Neutrophil (primary cell): ENCODE results near the gene TMSB10.

Source experiments
- H3K27ac ChIP-seq: fragments of 200-600 bp; sonication (generic); 2 replicates; pipeline ENCODE4 v1.5.1; 2016; ENCODE audit warnings: mild to moderate bottlenecking, moderate library complexity
- H3K27me3 ChIP-seq: fragments of 200-600 bp; sonication (generic); 2 replicates; pipeline ENCODE4 v1.6.0; 2016; ENCODE audit warnings: mild to moderate bottlenecking
- H3K36me3 ChIP-seq: fragments of 200-600 bp; sonication (generic); 2 replicates; pipeline ENCODE4 v1.5.1; 2017
- H3K4me1 ChIP-seq, 2 experiments: fragments of 200-600 bp in 1 of 2; sonication (generic) in 1 of 2; 1 replicate in 1 of 2; 2 replicates in 1 of 2; pipeline versions ENCODE4 v1.5.1 to v1.6.1; 2013 to 2016; ENCODE audit warnings: low read depth in 1 of 2, low read length in 1 of 2, mild to moderate bottlenecking in 1 of 2, moderate library complexity in 1 of 2; ENCODE audit not compliant: control insufficient read depth in 1 of 2, insufficient read depth in 1 of 2
- H3K4me3 ChIP-seq, 2 experiments: fragments of 200-600 bp in 1 of 2; sonication (generic) in 1 of 2; 1 replicate in 1 of 2; 2 replicates in 1 of 2; pipeline ENCODE4 v1.5.1; 2013 to 2016; ENCODE audit warnings: low read depth in 1 of 2, low read length in 1 of 2, mild to moderate bottlenecking in 1 of 2, moderate library complexity in 1 of 2
- H3K9me3 ChIP-seq: fragments of 200-600 bp; sonication (generic); 2 replicates; pipeline ENCODE4 v1.5.1; 2016
- TF ChIP-seq, protein P1 (sequence below): fragments of 200-600 bp; sonication (generic); IDR thresholded peaks from 2 replicates; pipeline ENCODE4 v1.5.1; 2016; ENCODE audit warnings: antibody characterized with exemption

TMSB10 gene

DNA sequence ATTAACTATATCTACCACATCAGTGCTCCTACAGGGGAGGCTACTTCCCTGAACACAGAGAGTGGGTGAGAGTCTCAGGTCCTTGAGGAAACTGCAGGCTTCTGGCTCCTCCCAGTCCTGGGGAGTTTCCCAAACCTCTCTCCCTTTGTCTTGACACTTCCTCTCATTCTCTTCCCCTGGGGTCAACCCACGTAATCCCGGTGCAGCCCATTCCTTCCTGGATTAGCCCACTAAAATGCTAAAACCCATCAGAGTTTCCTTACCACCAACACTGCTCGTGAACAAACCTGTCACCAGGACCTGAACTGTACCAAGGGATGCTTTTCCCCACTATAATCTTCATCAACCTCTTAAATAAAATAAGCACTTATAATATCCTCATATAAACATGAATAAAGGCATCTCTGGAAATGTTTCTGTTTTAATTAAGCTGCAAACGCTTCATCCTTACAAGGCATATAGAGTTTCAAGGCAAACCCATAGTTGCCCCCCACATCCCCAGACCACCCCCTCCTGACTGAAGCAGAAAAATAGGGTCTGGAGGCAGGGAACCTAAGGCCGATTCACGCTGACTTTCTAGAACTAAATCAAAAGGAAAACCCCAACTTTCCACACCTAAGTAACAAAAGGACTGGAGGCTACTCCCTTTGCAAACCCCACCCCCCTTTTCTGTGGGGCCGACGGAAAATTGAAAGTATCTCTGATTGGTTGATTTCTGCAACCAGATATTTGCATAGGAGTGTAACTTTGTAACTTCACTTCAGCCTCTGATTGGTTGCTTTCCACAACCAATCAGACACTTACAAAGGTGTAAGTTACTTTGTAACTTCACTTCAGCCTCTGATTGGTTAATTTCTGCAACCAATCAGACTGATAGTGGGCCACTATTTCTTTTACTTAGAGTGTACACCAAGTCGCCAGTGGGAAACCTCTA lies 19.0 kb downstream of the TMSB10 start:
- H3K9me3 ChIP-seq: no peaks in the 10 kb centered on the region
- no peak overlapping the region for H3K4me3 ChIP-seq
- TF ChIP-seq, protein P1, sequence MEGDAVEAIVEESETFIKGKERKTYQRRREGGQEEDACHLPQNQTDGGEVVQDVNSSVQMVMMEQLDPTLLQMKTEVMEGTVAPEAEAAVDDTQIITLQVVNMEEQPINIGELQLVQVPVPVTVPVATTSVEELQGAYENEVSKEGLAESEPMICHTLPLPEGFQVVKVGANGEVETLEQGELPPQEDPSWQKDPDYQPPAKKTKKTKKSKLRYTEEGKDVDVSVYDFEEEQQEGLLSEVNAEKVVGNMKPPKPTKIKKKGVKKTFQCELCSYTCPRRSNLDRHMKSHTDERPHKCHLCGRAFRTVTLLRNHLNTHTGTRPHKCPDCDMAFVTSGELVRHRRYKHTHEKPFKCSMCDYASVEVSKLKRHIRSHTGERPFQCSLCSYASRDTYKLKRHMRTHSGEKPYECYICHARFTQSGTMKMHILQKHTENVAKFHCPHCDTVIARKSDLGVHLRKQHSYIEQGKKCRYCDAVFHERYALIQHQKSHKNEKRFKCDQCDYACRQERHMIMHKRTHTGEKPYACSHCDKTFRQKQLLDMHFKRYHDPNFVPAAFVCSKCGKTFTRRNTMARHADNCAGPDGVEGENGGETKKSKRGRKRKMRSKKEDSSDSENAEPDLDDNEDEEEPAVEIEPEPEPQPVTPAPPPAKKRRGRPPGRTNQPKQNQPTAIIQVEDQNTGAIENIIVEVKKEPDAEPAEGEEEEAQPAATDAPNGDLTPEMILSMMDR: no peak
- no peaks in the 10 kb centered on the region for H3K27me3 ChIP-seq
- no peaks in the 10 kb centered on the region for H3K36me3 ChIP-seq
- peaks cover 19 to 26% of the 10 kb centered on the region in 2 experiments for H3K4me1 ChIP-seq
- no peak overlapping the region for H3K27ac ChIP-seq

DNA sequence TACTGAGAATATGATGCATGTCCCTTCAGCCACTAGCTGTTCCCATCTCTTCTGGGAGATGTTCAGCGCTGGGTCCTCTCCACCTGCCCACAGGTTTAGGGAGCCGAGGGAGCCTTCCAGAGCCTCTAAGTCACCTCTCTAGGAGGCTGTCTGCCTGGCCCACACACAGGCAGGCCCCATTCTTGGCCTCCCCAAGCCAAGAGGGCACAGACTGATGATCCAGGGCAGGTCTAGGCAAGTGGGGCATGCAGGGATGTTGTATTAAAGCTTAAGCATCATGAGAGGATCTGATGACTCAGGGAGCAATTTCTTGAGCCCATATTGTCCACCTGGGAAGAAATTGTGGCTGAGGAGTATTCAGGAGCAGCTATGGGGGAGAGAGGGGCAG lies 19.9 kb downstream of the TMSB10 start:
- H3K4me3 ChIP-seq: peak overlapping the region in 1 of 2 experiments; percentile 69
- H3K36me3 ChIP-seq: no peaks in the 10 kb centered on the region
- TF ChIP-seq, protein P1: no peak
- H3K9me3 ChIP-seq: no peaks in the 10 kb centered on the region
- H3K27me3 ChIP-seq: no peaks in the 10 kb centered on the region
- peaks cover 19 to 26% of the 10 kb centered on the region in 2 experiments for H3K4me1 ChIP-seq
- H3K27ac ChIP-seq: peak overlapping the region; percentile 11

DNA sequence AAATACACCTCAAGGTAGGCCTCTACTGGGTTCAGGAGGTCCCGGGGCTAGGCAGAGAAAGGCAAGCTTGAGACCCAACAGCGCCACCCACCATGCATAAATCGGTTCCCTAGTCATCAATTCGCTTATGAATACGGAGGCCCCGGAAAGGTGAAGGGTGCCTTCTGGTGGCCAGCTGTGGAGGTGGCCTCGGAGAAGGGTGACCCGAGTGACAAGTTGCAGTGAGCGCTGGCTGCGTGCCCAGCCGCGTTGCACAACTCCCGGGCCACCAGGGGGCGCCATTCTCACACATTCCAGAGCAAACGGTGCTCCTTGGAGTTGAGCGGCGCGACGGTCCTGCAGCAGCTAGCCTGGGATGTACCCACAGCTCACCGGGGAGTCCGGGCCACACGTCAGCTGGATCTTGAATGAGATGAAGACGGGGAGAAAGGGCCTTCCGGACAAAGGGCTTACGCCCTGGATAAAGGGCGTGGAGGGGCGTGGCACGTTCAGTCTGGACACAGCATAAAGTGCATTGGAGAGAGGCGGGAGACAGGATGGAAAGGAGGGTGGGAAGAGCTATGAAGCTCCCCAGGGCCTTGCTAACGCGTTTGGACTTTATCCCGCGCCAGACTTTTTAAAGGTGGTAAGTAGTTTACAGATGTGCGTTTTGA lies 20.4 kb downstream of the TMSB10 start:
- peak overlapping the region; percentile 11 for H3K27ac ChIP-seq
- peak overlapping the region; percentile 48 to 69 for H3K4me3 ChIP-seq
- H3K9me3 ChIP-seq: no peaks in the 10 kb centered on the region
- no peaks in the 10 kb centered on the region for H3K36me3 ChIP-seq
- peaks cover 19 to 26% of the 10 kb centered on the region in 2 experiments for H3K4me1 ChIP-seq
- TF ChIP-seq, protein P1: peak; percentile 95
- no peaks in the 10 kb centered on the region for H3K27me3 ChIP-seq

DNA sequence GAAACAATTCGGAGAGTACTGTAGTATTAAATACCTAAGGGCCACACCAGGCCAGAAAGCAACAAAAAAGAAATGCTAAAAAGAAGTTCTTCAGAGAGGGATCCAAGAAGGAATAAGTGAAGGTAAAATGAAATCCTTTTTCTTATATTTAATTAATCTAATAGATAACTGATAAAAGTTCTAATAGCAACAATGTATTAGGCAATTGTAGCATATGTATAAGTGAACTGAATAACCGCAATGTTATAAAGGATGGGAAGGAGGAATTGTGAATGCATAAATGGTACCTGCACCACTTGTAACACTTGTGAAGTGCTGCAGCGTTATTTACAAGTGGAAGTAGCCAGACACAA lies 21.8 kb downstream of the TMSB10 start:
- Histone ChIP-seq H3K27me3 (no peaks in the 10 kb centered on the region), H3K27ac (peak overlapping the region; percentile 13), H3K4me3 (peak overlapping the region; percentile 48 to 69), H3K36me3 (no peaks in the 10 kb centered on the region), H3K9me3 (no peaks in the 10 kb centered on the region), H3K4me1 (peaks cover 19 to 26% of the 10 kb centered on the region in 2 experiments)
- TF ChIP-seq, protein P1: no peak

DNA sequence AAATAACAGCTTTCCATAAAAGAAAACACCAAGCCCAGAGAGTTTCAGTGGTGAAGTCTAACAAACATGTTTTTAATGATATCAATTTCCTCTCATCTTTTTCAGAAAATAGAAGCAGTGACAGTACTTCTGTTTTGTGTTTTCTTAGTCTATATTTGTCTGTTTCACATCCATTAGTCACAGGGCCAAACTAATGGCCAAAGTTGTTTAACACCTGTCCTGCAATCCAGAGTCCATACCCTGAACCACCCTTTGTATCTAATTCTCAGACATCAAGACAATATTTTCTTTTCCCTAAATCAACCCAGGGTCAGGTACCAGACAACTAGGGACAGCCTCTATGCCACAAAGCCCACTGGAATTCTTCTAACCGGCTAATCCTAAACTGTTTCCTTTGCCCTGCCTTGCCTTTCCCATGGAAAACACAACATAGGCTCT lies 25.9 kb downstream of the TMSB10 start:
- Histone ChIP-seq H3K4me1 (peaks cover 5 to 9% of the 10 kb centered on the region in 2 experiments), H3K27me3 (no peaks in the 10 kb centered on the region), H3K36me3 (no peaks in the 10 kb centered on the region), H3K27ac (no peak overlapping the region), H3K4me3 (no peak overlapping the region), H3K9me3 (no peaks in the 10 kb centered on the region)
- TF ChIP-seq, protein P1: no peak
